ENCODE measurements around the gene CCDC182.

The CCDC182 gene

GRCh38 chr17:57726213-57726790 is 18.8 kb downstream of the CCDC182 start:
- no peak for DNase-seq

GRCh38 chr17:57724729-57725125 is 20.4 kb downstream of the CCDC182 start:
- DNase-seq = no peak

- DNase-seq = no peak
Observed at GRCh38 chr17:57724026-57724728, 20.9 kb downstream of the CCDC182 start.

GRCh38 chr17:57723427-57724025 is 21.6 kb downstream of the CCDC182 start:
- DNase-seq = no peak

GRCh38 chr17:57722704-57723043 is 22.4 kb downstream of the CCDC182 start:
- DNase-seq = no peak

- no peak for DNase-seq
Observed at GRCh38 chr17:57721967-57722703, 23.0 kb downstream of the CCDC182 start.

GRCh38 chr17:57720386-57721035 is 24.6 kb downstream of the CCDC182 start:
- no peak for DNase-seq

GRCh38 chr17:57718878-57719277 is 26.2 kb downstream of the CCDC182 start:
- DNase-seq = no peak

- no peak for DNase-seq
Observed at GRCh38 chr17:57715981-57716380, 29.1 kb downstream of the CCDC182 start.

- DNase-seq = no peak
Observed at GRCh38 chr17:57714665-57715180, 30.4 kb downstream of the CCDC182 start.

GRCh38 chr17:57713140-57713539 is 32.0 kb downstream of the CCDC182 start:
- no peak for DNase-seq

GRCh38 chr17:57708410-57708809 is 36.7 kb downstream of the CCDC182 start:
- no peak for DNase-seq

- DNase-seq = no peak
Observed at GRCh38 chr17:57707892-57708291, 37.2 kb downstream of the CCDC182 start.

GRCh38 chr17:57706761-57707160 is 38.3 kb downstream of the CCDC182 start:
- no peak for DNase-seq

GRCh38 chr17:57705921-57706695 is 39.0 kb downstream of the CCDC182 start:
- no peak for DNase-seq

GRCh38 chr17:57704448-57704847 is 40.7 kb downstream of the CCDC182 start:
- no peak for DNase-seq

GRCh38 chr17:57703273-57703672 is 41.8 kb downstream of the CCDC182 start:
- no peak for DNase-seq

- DNase-seq = no peak
Observed at GRCh38 chr17:57701124-57701523, 44.0 kb downstream of the CCDC182 start.

GRCh38 chr17:57699751-57700219 is 45.3 kb downstream of the CCDC182 start:
- DNase-seq = no peak

- DNase-seq = no peak
Observed at GRCh38 chr17:57697891-57698711, 47.0 kb downstream of the CCDC182 start.

GRCh38 chr17:57697197-57697596 is 47.9 kb downstream of the CCDC182 start:
- no peak for DNase-seq
